ENCODE results near the gene THOC1.

THOC1 gene

GRCh38 chr18:215448-216010 lies 52.3 kb downstream of the THOC1 start:
- H3K4me1 Mint-ChIP-seq, result no peaks in the 10 kb centered on the region
- H3K27me3 Mint-ChIP-seq, result no peaks in the 10 kb centered on the region
- H3K9me3 Mint-ChIP-seq, result no peaks in the 10 kb centered on the region
- no peak overlapping the region for H3K27ac Mint-ChIP-seq
- peaks cover 26 to 52% of the 10 kb centered on the region in 2 donors for H3K36me3 Mint-ChIP-seq
- ATAC-seq (replicated peaks), result no peak
- no peak overlapping the region for H3K4me3 Mint-ChIP-seq
- DNase-seq, result no peak

- no peaks in the 10 kb centered on the region for H3K27me3 Mint-ChIP-seq
- H3K36me3 Mint-ChIP-seq, result peaks cover 33 to 63% of the 10 kb centered on the region in 2 donors
- H3K27ac Mint-ChIP-seq, result no peak overlapping the region
- no peak for ATAC-seq (replicated peaks)
- H3K4me3 Mint-ChIP-seq, result no peak overlapping the region
- H3K9me3 Mint-ChIP-seq, result no peaks in the 10 kb centered on the region
- no peaks in the 10 kb centered on the region for H3K4me1 Mint-ChIP-seq
- DNase-seq, result no peak
Measured at GRCh38 chr18:213966-214365, 53.9 kb downstream of the THOC1 start.

GRCh38 chr18:213505-213904 lies 54.3 kb downstream of the THOC1 start:
- Mint-ChIP-seq H3K36me3 (peaks cover 34 to 63% of the 10 kb centered on the region in 2 donors), H3K4me1 (no peaks in the 10 kb centered on the region), H3K4me3 (no peak overlapping the region), H3K27me3 (no peaks in the 10 kb centered on the region), H3K27ac (no peak overlapping the region), H3K9me3 (no peaks in the 10 kb centered on the region)
- DNase-seq (no peak), ATAC-seq (replicated peaks) (no peak)

GRCh38 chr18:212780-213179 lies 55.1 kb downstream of the THOC1 start:
- H3K27me3 Mint-ChIP-seq, result no peaks in the 10 kb centered on the region
- H3K4me3 Mint-ChIP-seq, result no peak overlapping the region
- no peak for DNase-seq
- peak overlapping the region; percentile 77 for H3K27ac Mint-ChIP-seq
- no peaks in the 10 kb centered on the region for H3K9me3 Mint-ChIP-seq
- no peak for ATAC-seq (replicated peaks)
- H3K36me3 Mint-ChIP-seq, result peaks cover 34 to 62% of the 10 kb centered on the region in 2 donors
- no peaks in the 10 kb centered on the region for H3K4me1 Mint-ChIP-seq

GRCh38 chr18:211582-211981 lies 56.3 kb downstream of the THOC1 start:
- Mint-ChIP-seq H3K9me3 (no peaks in the 10 kb centered on the region), H3K27ac (no peak overlapping the region), H3K36me3 (peaks cover 33 to 58% of the 10 kb centered on the region in 2 donors), H3K4me3 (no peak overlapping the region), H3K27me3 (no peaks in the 10 kb centered on the region), H3K4me1 (no peaks in the 10 kb centered on the region)
- DNase-seq, result no peak
- ATAC-seq (replicated peaks), result no peak

GRCh38 chr18:210733-211132 lies 57.1 kb downstream of the THOC1 start:
- no peaks in the 10 kb centered on the region for H3K4me1 Mint-ChIP-seq
- no peak for ATAC-seq (replicated peaks)
- H3K9me3 Mint-ChIP-seq, result no peaks in the 10 kb centered on the region
- no peak for DNase-seq
- H3K27ac Mint-ChIP-seq, result no peak overlapping the region
- peaks cover 40 to 63% of the 10 kb centered on the region in 2 donors for H3K36me3 Mint-ChIP-seq
- no peak overlapping the region for H3K4me3 Mint-ChIP-seq
- no peaks in the 10 kb centered on the region for H3K27me3 Mint-ChIP-seq

GRCh38 chr18:210075-210474 lies 57.8 kb downstream of the THOC1 start:
- peaks cover 47 to 64% of the 10 kb centered on the region in 2 donors for H3K36me3 Mint-ChIP-seq
- no peaks in the 10 kb centered on the region for H3K4me1 Mint-ChIP-seq
- H3K27me3 Mint-ChIP-seq, result no peaks in the 10 kb centered on the region
- no peak overlapping the region for H3K27ac Mint-ChIP-seq
- no peak overlapping the region for H3K4me3 Mint-ChIP-seq
- DNase-seq, result no peak
- no peaks in the 10 kb centered on the region for H3K9me3 Mint-ChIP-seq
- no peak for ATAC-seq (replicated peaks)

GRCh38 chr18:199768-200167 lies 68.1 kb downstream of the THOC1 start:
- H3K4me1 Mint-ChIP-seq, result no peaks in the 10 kb centered on the region
- no peaks in the 10 kb centered on the region for H3K9me3 Mint-ChIP-seq
- peaks cover 31 to 33% of the 10 kb centered on the region in 2 donors for H3K36me3 Mint-ChIP-seq
- H3K27me3 Mint-ChIP-seq, result no peaks in the 10 kb centered on the region
- H3K27ac Mint-ChIP-seq, result no peak overlapping the region
- DNase-seq (no peak), ATAC-seq (replicated peaks) (no peak)
- no peak overlapping the region for H3K4me3 Mint-ChIP-seq

GRCh38 chr18:199214-199613 lies 68.6 kb downstream of the THOC1 start:
- Mint-ChIP-seq H3K36me3 (peaks cover 30 to 31% of the 10 kb centered on the region in 2 donors), H3K27me3 (no peaks in the 10 kb centered on the region), H3K27ac (no peak overlapping the region), H3K9me3 (no peaks in the 10 kb centered on the region), H3K4me3 (no peak overlapping the region), H3K4me1 (no peaks in the 10 kb centered on the region)
- no peak for ATAC-seq (replicated peaks)
- DNase-seq, result no peak

GRCh38 chr18:195651-196050 lies 72.2 kb downstream of the THOC1 start:
- no peaks in the 10 kb centered on the region for H3K4me1 Mint-ChIP-seq
- no peak overlapping the region for H3K4me3 Mint-ChIP-seq
- DNase-seq (no peak), ATAC-seq (replicated peaks) (no peak)
- no peak overlapping the region for H3K27ac Mint-ChIP-seq
- no peaks in the 10 kb centered on the region for H3K9me3 Mint-ChIP-seq
- no peaks in the 10 kb centered on the region for H3K27me3 Mint-ChIP-seq
- peaks cover 32 to 35% of the 10 kb centered on the region in 2 donors for H3K36me3 Mint-ChIP-seq

- Mint-ChIP-seq H3K4me3 (no peak overlapping the region), H3K9me3 (no peaks in the 10 kb centered on the region), H3K27ac (no peak overlapping the region), H3K36me3 (peaks cover 34 to 35% of the 10 kb centered on the region in 2 donors), H3K4me1 (peaks cover 0 to 2% of the 10 kb centered on the region in 2 donors), H3K27me3 (no peaks in the 10 kb centered on the region)
- DNase-seq (no peak), ATAC-seq (replicated peaks) (no peak)
Measured at GRCh38 chr18:192801-193200, 75.0 kb downstream of the THOC1 start.

- DNase-seq, result no peak
- Mint-ChIP-seq H3K36me3 (peaks cover 27 to 33% of the 10 kb centered on the region in 2 donors), H3K9me3 (no peaks in the 10 kb centered on the region), H3K27me3 (no peaks in the 10 kb centered on the region), H3K27ac (no peak overlapping the region), H3K4me1 (peaks cover 0 to 5% of the 10 kb centered on the region in 2 donors), H3K4me3 (no peak overlapping the region)
- no peak for ATAC-seq (replicated peaks)
Measured at GRCh38 chr18:191725-192124, 76.1 kb downstream of the THOC1 start.

GRCh38 chr18:189254-189653 lies 78.6 kb downstream of the THOC1 start:
- ATAC-seq (replicated peaks) (no peak), DNase-seq (no peak)
- Mint-ChIP-seq H3K9me3 (no peaks in the 10 kb centered on the region), H3K36me3 (peaks cover 19 to 28% of the 10 kb centered on the region in 2 donors), H3K4me1 (peaks cover 0 to 6% of the 10 kb centered on the region in 2 donors), H3K27ac (no peak overlapping the region), H3K27me3 (no peaks in the 10 kb centered on the region), H3K4me3 (no peak overlapping the region)

- H3K27ac Mint-ChIP-seq, result no peak overlapping the region
- H3K27me3 Mint-ChIP-seq, result no peaks in the 10 kb centered on the region
- H3K4me3 Mint-ChIP-seq, result no peak overlapping the region
- peaks cover 8 to 32% of the 10 kb centered on the region in 2 donors for H3K36me3 Mint-ChIP-seq
- no peaks in the 10 kb centered on the region for H3K9me3 Mint-ChIP-seq
- H3K4me1 Mint-ChIP-seq, result peaks cover 7 to 11% of the 10 kb centered on the region in 2 donors
- ATAC-seq (replicated peaks) (no peak), DNase-seq (no peak)
Measured at GRCh38 chr18:183769-184168, 84.1 kb downstream of the THOC1 start.

GRCh38 chr18:181711-182110 lies 86.1 kb downstream of the THOC1 start:
- H3K36me3 Mint-ChIP-seq, result peaks cover 12 to 30% of the 10 kb centered on the region in 2 donors
- ATAC-seq (replicated peaks) (no peak), DNase-seq (no peak)
- no peaks in the 10 kb centered on the region for H3K27me3 Mint-ChIP-seq
- H3K4me3 Mint-ChIP-seq, result no peak overlapping the region
- H3K4me1 Mint-ChIP-seq, result peaks cover 8 to 15% of the 10 kb centered on the region in 2 donors
- no peak overlapping the region for H3K27ac Mint-ChIP-seq
- H3K9me3 Mint-ChIP-seq, result no peaks in the 10 kb centered on the region

GRCh38 chr18:179499-179898 lies 88.3 kb downstream of the THOC1 start:
- no peaks in the 10 kb centered on the region for H3K27me3 Mint-ChIP-seq
- H3K4me3 Mint-ChIP-seq, result no peak overlapping the region
- H3K4me1 Mint-ChIP-seq, result peaks cover 7 to 15% of the 10 kb centered on the region in 2 donors
- H3K9me3 Mint-ChIP-seq, result no peaks in the 10 kb centered on the region
- H3K36me3 Mint-ChIP-seq, result peaks cover 15 to 32% of the 10 kb centered on the region in 2 donors
- DNase-seq, result no peak
- no peak for ATAC-seq (replicated peaks)
- no peak overlapping the region for H3K27ac Mint-ChIP-seq

All from stimulated activated naive B cell treated with anti-CD40 and anti-IgM and Interleukin-4, amounts not matched to agents 10 μg/mL and 1 μg/mL and 100 μg/mL, for 72 hours (primary cell).